HG02623 (cell line): ENCODE data around the gene GPC5.
"Not testable (repeated sequence)": the region's sequence is repeated elsewhere in the genome, so short reads cannot be mapped to it uniquely, and the experiment has no call there.

Experiments used
- ATAC-seq: cut with Tn5 transposase; IDR thresholded peaks from one replicate; pipeline ENCODE4 v1.9.1; 2021; ENCODE audit warnings: moderate library complexity; ENCODE audit not compliant: unreplicated experiment

The GPC5 gene

GRCh38 chr13:92886535-92887077, 1488.2 kb downstream of the GPC5 start:
- ATAC-seq, result no peak

- ATAC-seq, result no peak
These were observed 1496.0 kb downstream of the GPC5 start for GRCh38 chr13:92894447-92894846.

GRCh38 chr13:92896842-92897241, 1498.4 kb downstream of the GPC5 start:
- no peak for ATAC-seq

GRCh38 chr13:92898946-92899345, 1500.5 kb downstream of the GPC5 start:
- ATAC-seq, result not testable (repeated sequence)

GRCh38 chr13:92900446-92900845, 1502.0 kb downstream of the GPC5 start:
- no peak for ATAC-seq

- ATAC-seq, result no peak
These were observed 1503.3 kb downstream of the GPC5 start for GRCh38 chr13:92901739-92902138.

- no peak for ATAC-seq
These were observed 1514.2 kb downstream of the GPC5 start for GRCh38 chr13:92912629-92913028.

- no peak for ATAC-seq
These were observed 1515.4 kb downstream of the GPC5 start for GRCh38 chr13:92913840-92914239.
